HG03469 (cell line): ENCODE measurements around the gene CCDC57.

Source experiments
- ATAC-seq: cut with Tn5 transposase; IDR thresholded peaks from one replicate; pipeline ENCODE4 v1.9.1; 2021; ENCODE audit warnings: mild to moderate bottlenecking, moderate library complexity, moderate number of reproducible peaks; ENCODE audit not compliant: unreplicated experiment

CCDC57 gene

DNA sequence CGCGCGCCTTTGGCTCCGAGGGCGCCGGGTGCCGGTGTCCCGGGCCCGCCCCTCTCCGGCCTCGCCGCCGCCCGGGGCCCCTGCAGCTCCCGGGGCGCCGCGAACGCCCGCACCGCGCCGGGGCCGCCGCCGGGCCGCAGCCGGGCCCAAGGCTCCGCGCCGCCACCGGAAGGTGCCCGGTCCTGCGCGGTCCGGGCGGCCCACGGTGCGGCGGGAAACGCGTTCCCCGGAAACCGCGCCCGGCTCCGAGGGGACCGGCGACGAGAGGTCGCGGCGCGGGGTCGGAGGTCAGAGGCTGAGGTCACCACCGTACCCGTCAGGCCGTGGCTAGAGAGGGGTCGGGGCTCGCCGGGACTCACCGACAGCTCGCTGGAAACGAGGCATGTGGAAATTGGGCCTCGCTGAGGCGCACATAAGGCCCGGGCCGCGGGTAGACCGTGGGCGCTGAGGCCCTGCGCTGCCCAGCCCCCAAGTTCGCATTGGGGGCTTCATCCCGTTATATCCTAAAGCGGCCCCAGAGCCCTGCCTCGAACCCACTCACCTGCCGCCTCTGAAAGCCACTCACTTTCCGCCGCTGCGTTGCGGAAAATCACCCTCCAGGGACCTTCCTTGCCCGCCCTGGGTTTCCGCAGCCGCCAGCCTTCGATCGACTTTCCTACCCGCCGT lies 146.9 kb downstream of the CCDC57 start, which contains the start of gene DUS1L:
Gene DUS1L (minus strand): TSS at position 167 of the 666 bp plus-strand sequence. CDS start 745 bp downstream, outside the sequence.
- no peak for ATAC-seq

GRCh38 chr17:82065193-82065637 lies 147.4 kb downstream of the CCDC57 start:
- ATAC-seq, result no peak

GRCh38 chr17:82064433-82065192 lies 148.0 kb downstream of the CCDC57 start:
- ATAC-seq, result no peak

GRCh38 chr17:82063424-82064415 lies 148.9 kb downstream of the CCDC57 start:
- ATAC-seq, result no peak

- ATAC-seq, result no peak
Measured at GRCh38 chr17:82062984-82063368, 149.7 kb downstream of the CCDC57 start.

DNA sequence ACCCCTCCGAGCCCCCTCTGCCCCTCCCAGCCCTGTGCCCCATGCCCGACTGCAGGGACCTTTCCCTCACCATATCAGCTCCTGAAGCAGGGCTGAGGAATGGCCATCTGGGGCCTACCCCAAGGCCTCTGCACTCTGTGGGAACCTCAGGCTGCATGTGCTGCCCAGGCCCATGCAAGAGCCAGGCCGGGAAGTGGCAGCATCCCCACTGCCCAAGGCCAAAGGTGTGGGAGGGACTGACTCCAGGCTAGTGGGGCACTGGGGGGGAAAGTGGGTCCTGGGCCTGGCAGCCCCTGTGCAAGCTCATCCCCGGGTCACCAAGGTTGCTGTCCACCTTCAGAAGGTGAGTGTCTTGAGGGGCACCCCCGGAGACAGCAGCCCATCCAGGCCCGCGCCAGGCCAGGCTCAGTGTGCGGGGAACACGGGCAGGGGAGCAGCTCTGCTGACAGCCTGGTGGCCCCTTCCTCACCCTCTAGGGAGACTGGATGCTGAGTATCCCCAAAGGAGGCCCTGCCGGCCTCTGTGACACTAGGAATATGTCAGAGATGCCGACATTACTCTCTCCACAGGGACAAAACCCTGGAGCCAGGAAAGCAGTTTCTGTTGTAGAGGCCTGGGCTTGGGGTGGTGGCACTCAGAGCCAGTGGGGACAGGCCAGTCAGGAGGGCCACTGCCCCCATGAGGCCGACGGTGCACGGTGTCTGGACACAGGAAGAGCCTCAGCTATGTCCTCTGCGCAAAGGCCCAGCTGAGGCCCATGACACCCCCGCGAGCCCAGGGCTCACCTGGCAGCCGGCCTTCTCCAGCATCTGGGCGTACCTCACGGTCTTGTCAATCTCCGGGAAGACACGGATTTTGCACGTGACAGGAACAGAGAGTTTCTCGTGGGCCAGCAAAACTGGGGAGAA lies 150.3 kb downstream of the CCDC57 start:
- no peak for ATAC-seq

DNA sequence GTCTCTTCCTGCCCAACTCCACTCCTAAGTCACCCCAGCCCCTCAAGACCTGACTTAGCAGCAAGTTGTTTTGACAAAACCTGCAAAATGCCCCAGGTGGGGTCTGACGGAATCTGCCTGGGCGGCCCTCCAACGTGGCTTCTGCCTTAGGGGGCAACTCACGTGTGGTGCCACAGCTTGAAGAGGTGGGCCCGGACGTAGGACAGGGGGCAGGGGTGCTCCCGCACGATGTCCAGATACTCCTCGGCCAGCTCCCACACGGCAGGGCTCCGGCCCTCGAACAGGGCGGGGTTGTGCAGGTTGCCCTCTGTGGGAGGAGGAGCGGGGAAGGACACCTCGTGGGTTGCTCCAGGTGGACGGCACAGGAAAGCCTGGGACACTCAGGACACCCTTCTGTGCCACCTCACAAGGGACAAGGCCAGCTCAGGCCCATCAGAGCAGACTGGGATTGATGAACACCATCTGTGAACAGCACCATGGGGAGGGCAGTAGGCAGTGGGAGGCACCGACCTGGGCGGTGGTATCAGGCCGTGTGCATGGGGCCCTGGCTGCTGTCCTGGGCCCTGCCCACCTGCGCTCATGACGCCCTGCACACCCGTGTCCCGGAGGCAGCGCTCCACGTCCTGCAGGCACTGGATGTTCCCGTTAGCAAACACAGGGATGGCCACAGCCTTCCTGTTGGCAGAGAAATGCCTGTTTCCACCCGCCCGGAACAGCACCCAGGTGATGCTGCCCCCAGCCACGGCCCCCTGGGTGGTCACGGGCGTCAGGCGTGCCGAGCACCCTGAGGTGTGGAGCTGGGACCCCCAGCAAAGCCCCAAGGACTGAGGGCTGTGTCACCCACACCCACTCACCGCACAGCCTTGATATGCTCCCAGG lies 151.4 kb downstream of the CCDC57 start:
- no peak for ATAC-seq

DNA sequence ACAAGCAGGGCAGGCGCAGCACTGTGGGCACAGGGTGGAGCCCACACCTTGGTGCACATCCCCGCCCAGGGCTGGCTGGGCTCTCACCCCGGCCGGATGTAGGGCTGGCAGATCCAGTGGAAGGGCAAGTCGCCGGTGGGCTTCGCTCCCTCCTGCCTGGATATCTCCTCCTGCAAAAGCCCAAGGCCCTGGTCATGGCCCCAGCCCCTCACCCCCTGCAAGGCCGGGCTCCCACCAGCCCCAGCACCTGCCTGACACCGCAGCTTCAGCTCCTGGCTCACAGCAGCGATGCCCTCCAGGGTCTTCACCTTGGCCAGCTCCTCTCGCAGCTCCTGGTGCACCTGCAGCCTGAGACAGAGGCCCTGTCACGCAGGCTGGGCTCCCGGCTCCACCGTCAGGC lies 152.0 kb downstream of the CCDC57 start:
- no peak for ATAC-seq

- ATAC-seq, result no peak
Measured at GRCh38 chr17:82060001-82060380, 152.7 kb downstream of the CCDC57 start.

DNA sequence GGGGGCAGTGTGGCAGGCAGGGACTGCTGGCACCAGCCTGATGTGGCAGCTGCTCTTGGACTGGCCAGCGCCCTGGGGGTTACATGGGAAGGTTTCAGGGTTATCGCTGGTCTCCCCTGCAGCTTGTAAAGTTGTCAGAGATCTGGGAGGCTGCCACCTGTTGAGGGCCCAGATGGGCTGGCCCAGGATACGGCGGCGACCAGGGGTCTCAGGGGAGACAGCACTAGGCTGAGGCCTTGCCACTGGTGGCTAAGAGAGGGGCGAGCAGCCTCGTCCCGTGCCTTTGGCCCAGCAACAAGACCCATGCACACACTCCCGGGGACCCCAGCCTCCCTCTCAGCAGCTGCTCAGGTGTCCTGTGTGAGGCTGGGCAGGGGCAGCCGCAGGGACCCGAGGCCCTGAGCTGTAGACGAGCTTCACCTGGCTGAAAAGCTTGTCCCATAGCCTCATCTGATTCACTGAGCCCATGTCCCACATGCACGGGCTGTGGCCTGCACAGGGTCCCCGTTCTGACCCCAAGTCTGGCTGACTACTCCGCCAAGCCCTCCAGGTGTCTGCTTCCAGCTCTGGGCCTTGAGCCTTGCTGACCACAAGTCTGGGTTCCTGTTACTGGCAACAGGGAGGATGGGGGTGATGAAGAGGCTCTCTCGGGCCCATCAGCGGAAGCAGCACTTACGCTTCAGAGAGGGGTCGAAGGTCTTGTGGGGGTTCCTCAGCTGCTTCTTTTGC lies 153.2 kb downstream of the CCDC57 start:
- no peak for ATAC-seq

GRCh38 chr17:82058855-82059249 lies 153.8 kb downstream of the CCDC57 start:
- no peak for ATAC-seq

- no peak for ATAC-seq
Measured at GRCh38 chr17:82058230-82058854, 154.3 kb downstream of the CCDC57 start.

DNA sequence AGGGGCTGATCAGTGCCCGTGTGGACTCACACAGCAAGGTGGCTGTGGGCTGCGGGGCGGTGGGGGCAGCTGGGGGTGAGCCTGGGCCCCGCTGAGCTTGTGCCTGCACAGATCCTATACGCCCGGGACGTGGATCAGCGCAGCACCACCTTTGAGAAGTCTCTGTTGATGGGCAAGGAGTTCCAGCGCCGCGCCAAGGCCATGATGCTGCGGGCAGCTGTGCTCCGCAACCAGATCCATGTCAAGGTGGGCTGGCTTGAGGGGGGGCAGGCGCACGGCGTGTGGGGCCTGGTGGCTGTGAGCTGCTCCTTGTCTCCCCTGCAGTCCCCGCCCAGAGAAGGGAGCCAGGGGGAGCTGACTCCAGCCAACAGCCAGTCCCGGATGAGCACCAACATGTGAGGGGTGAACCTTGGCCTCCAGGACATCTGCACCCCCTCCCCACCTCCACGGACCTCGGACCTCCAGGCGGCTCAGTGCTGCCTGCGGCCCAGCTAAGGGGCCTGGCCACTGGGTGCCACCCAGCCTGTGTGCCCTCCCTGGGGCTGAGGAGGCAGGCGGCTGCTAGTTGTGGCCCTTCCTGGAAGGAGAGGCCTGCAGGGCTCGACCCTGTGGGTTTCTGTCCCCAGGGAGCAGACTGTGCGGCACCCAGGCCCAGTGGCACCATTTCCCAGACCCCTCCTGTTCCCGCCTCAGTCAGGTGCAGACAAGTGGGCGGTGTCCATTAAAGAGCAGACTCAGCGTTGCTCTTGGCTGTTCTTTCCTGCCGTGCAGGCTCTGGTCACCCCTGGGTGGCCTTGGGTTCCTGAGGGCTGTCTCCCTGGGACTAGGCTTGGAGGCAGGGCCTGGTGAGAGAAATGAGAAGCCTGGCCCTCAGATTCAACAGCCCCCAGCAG lies 155.7 kb downstream of the CCDC57 start:
- ATAC-seq, result no peak

GRCh38 chr17:82055965-82056728 lies 156.5 kb downstream of the CCDC57 start:
- ATAC-seq, result no peak

GRCh38 chr17:82055023-82055964 lies 157.3 kb downstream of the CCDC57 start:
- ATAC-seq, result no peak
